OCI-LY3 (cell line): ENCODE results near the gene ITPR3.

Source experiments
- EZH2phosphoT487 ChIP-seq: fragments of 200-600 bp; shearing (Covaris generic); IDR thresholded peaks from 2 replicates; pipeline ENCODE4 v1.6.1; 2018; ENCODE audit warnings: antibody characterized with exemption, mixed run types, low read depth
- TF ChIP-seq, protein P1 (sequence below): fragments of 200-600, 300-600 bp; sonication (generic); IDR thresholded peaks from 2 replicates; pipeline ENCODE4 v1.5.1; 2014; ENCODE audit warnings: antibody characterized with exemption, low read length, low read depth

- TF ChIP-seq, protein P1, sequence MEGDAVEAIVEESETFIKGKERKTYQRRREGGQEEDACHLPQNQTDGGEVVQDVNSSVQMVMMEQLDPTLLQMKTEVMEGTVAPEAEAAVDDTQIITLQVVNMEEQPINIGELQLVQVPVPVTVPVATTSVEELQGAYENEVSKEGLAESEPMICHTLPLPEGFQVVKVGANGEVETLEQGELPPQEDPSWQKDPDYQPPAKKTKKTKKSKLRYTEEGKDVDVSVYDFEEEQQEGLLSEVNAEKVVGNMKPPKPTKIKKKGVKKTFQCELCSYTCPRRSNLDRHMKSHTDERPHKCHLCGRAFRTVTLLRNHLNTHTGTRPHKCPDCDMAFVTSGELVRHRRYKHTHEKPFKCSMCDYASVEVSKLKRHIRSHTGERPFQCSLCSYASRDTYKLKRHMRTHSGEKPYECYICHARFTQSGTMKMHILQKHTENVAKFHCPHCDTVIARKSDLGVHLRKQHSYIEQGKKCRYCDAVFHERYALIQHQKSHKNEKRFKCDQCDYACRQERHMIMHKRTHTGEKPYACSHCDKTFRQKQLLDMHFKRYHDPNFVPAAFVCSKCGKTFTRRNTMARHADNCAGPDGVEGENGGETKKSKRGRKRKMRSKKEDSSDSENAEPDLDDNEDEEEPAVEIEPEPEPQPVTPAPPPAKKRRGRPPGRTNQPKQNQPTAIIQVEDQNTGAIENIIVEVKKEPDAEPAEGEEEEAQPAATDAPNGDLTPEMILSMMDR: no peak
- TF ChIP-seq EZH2phosphoT487: no peak
Measured at GRCh38 chr6:33716890-33717632, 95.9 kb downstream of the ITPR3 start.
